Activated T-helper 17 cell treated with anti-CD3 and anti-CD28 coated beads, Interleukin-2, amount 50 U/mL, for 72 hours (primary cell): ENCODE measurements around the gene PHLDA3. TPM values are rescaled to one million over a fixed set of nuclear protein-coding genes. Genes with fewer than 3 reads are reported as not detected.

Experiments used
- ATAC-seq: fragments of 150-1000 bp; cut with Tn5 transposase; replicated peaks from 2 replicates; pipeline ENCODE4 v1.10.0; 2021; ENCODE audit warnings: mild to moderate bottlenecking, moderate library complexity
- H3K27ac Mint-ChIP-seq: one replicate; pipeline ENCODE4 v1.8.0; 2022; ENCODE audit warnings: mixed read lengths
- H3K27me3 Mint-ChIP-seq: one replicate; pipeline ENCODE4 v1.8.0; 2022; ENCODE audit warnings: mixed read lengths
- H3K36me3 Mint-ChIP-seq: one replicate; pipeline ENCODE4 v1.8.0; 2022; ENCODE audit warnings: low read depth, mild to moderate bottlenecking, mixed read lengths
- H3K4me1 Mint-ChIP-seq: one replicate; pipeline ENCODE4 v1.8.0; 2022; ENCODE audit warnings: mixed read lengths
- H3K4me3 Mint-ChIP-seq: one replicate; pipeline ENCODE4 v1.8.0; 2022; ENCODE audit warnings: mild to moderate bottlenecking, mixed read lengths
- H3K9me3 Mint-ChIP-seq: one replicate; pipeline ENCODE4 v1.8.0; 2022; ENCODE audit warnings: mixed read lengths
- total RNA-seq, 2 donors: library from RNA; stranded (reverse); gene quantifications; one replicate each; pipeline ENCODE4 v1.2.3, GENCODE V29; 2022

The PHLDA3 gene
- total RNA-seq, 2 donors from 2014 or later = 9.4 to 21.0 TPM

DNA sequence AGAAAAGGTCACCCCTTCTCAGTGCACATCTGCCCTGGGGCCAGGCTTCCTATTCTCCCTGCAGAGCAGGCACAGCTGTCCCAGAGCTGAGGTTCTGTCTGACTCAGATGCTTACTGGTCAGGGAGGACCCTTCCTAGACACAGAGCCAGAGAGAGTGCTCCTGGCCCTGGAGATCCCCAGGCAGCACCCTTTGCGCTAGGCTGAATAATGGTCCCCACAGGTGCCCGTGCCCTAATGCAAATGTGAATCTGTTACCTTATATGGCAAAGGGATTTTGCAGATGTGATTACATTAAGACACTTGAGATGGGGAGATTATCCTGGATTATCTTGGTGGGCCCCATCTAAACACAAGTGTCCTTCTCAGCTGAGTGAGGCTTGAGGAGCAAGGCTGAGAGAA is 44.8 kb downstream of the PHLDA3 start:
- H3K4me3 Mint-ChIP-seq = no peak overlapping the region
- no peak for ATAC-seq
- H3K9me3 Mint-ChIP-seq = no peaks in the 10 kb centered on the region
- H3K27ac Mint-ChIP-seq = no peak overlapping the region
- no peaks in the 10 kb centered on the region for H3K36me3 Mint-ChIP-seq
- H3K27me3 Mint-ChIP-seq = peaks cover under 1% of the 10 kb centered on the region
- no peaks in the 10 kb centered on the region for H3K4me1 Mint-ChIP-seq

- no peak overlapping the region for H3K27ac Mint-ChIP-seq
- H3K36me3 Mint-ChIP-seq = no peaks in the 10 kb centered on the region
- H3K4me3 Mint-ChIP-seq = no peak overlapping the region
- ATAC-seq = no peak
- H3K27me3 Mint-ChIP-seq = peaks cover 3% of the 10 kb centered on the region
- H3K9me3 Mint-ChIP-seq = no peaks in the 10 kb centered on the region
- no peaks in the 10 kb centered on the region for H3K4me1 Mint-ChIP-seq
These were observed 45.3 kb downstream of the PHLDA3 start for GRCh38 chr1:201423655-201424054.

DNA sequence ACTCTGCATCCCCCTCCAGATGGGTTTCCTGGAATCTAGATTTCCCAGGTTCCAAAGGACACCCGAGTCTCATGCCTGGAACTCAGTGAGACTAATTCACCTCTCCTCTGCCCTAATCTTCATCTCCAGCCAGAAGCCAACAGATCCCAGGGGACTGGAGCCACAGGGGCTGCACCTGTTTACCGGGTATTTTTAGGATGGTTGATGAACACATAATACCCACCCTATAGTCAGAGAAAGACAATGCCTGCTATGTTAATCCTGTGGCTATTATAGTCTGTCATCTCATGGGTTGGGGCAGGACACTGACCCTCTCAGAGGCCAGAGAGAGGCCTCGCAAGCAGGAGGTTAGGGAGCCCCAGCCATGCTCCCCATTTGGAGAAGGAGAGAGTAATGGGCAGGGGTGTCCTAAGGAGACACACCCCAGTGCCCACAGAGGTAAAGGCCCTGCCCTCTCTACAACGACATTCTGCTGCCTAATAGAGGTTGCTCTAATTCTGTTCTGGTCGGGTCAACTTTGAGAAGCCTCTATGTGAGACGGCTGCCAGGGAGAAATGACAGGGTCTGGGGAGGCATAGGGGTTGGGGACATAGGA is 46.5 kb downstream of the PHLDA3 start:
- Mint-ChIP-seq H3K36me3 (no peaks in the 10 kb centered on the region), H3K27me3 (peaks cover 3% of the 10 kb centered on the region), H3K9me3 (no peaks in the 10 kb centered on the region), H3K27ac (no peak overlapping the region), H3K4me3 (no peak overlapping the region), H3K4me1 (no peaks in the 10 kb centered on the region)
- ATAC-seq = no peak

- Mint-ChIP-seq H3K4me1 (no peaks in the 10 kb centered on the region), H3K4me3 (no peak overlapping the region), H3K27me3 (peaks cover 4% of the 10 kb centered on the region), H3K27ac (no peak overlapping the region), H3K9me3 (no peaks in the 10 kb centered on the region), H3K36me3 (no peaks in the 10 kb centered on the region)
- ATAC-seq = no peak
These were observed 47.0 kb downstream of the PHLDA3 start for GRCh38 chr1:201422026-201422425.

GRCh38 chr1:201421041-201421440 is 47.9 kb downstream of the PHLDA3 start:
- no peaks in the 10 kb centered on the region for H3K4me1 Mint-ChIP-seq
- no peak overlapping the region for H3K27ac Mint-ChIP-seq
- ATAC-seq = no peak
- H3K36me3 Mint-ChIP-seq = no peaks in the 10 kb centered on the region
- peaks cover 6% of the 10 kb centered on the region for H3K27me3 Mint-ChIP-seq
- no peaks in the 10 kb centered on the region for H3K9me3 Mint-ChIP-seq
- H3K4me3 Mint-ChIP-seq = no peak overlapping the region

DNA sequence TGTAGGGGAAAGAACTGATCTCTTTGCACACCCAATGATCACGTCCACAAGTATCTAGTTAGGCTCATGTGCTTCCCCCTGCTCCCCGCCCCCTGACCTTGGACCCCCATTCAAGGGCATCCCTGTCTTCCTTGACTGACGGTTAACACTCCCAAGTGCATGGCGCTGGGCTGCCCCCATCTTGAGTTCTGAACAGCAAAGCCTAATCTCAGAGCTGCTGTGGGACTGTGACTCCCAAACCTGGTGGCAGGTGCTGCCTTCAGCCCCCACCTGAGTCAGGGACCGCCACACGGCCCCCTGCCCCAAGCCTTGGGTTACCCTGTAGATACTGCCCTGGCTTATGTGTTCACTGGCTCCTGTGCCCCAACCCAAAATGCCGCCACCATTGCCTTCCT is 48.4 kb downstream of the PHLDA3 start:
- H3K36me3 Mint-ChIP-seq = no peaks in the 10 kb centered on the region
- H3K4me1 Mint-ChIP-seq = no peaks in the 10 kb centered on the region
- H3K27me3 Mint-ChIP-seq = peaks cover 9% of the 10 kb centered on the region
- H3K27ac Mint-ChIP-seq = no peak overlapping the region
- no peaks in the 10 kb centered on the region for H3K9me3 Mint-ChIP-seq
- H3K4me3 Mint-ChIP-seq = no peak overlapping the region
- no peak for ATAC-seq

- Mint-ChIP-seq H3K4me1 (no peaks in the 10 kb centered on the region), H3K4me3 (no peak overlapping the region), H3K27ac (no peak overlapping the region), H3K27me3 (peaks cover 12% of the 10 kb centered on the region), H3K36me3 (no peaks in the 10 kb centered on the region), H3K9me3 (no peaks in the 10 kb centered on the region)
- ATAC-seq = no peak
These were observed 49.0 kb downstream of the PHLDA3 start for GRCh38 chr1:201419746-201420607.

- ATAC-seq = no peak
- Mint-ChIP-seq H3K27me3 (peaks cover 12% of the 10 kb centered on the region), H3K27ac (no peak overlapping the region), H3K4me1 (no peaks in the 10 kb centered on the region), H3K9me3 (no peaks in the 10 kb centered on the region), H3K36me3 (no peaks in the 10 kb centered on the region), H3K4me3 (no peak overlapping the region)
These were observed 49.7 kb downstream of the PHLDA3 start for GRCh38 chr1:201419256-201419655.

GRCh38 chr1:201418461-201418860 is 50.5 kb downstream of the PHLDA3 start:
- H3K36me3 Mint-ChIP-seq = no peaks in the 10 kb centered on the region
- ATAC-seq = no peak
- no peak overlapping the region for H3K27ac Mint-ChIP-seq
- peaks cover 12% of the 10 kb centered on the region for H3K27me3 Mint-ChIP-seq
- no peaks in the 10 kb centered on the region for H3K4me1 Mint-ChIP-seq
- no peaks in the 10 kb centered on the region for H3K9me3 Mint-ChIP-seq
- no peak overlapping the region for H3K4me3 Mint-ChIP-seq

Other genes starting within 250 kb of the PHLDA3 start
- not detected for gene PKP1, start 185.7 kb downstream of the PHLDA3 start, total RNA-seq
- gene TNNT2, start 91.5 kb downstream of the PHLDA3 start, total RNA-seq = not detected
- gene LAD1, start 69.9 kb downstream of the PHLDA3 start, total RNA-seq = not detected
- not detected for gene TNNI1, start 47.5 kb downstream of the PHLDA3 start, total RNA-seq
- 10 to 100 TPM; 25.0 to 51.1 TPM for gene CSRP1, start 37.9 kb upstream of the PHLDA3 start, total RNA-seq
- gene NAV1, start 69.9 kb upstream of the PHLDA3 start, total RNA-seq = 1 to 10 TPM in 1 of 2 donors, under 1 TPM in 1; 0.28 to 1.3 TPM